ACC112 (cell line): ENCODE data around the gene SCTR.
A peak's percentile ranks its signal among the peaks of the same experiment; 100 is the strongest.

Experiments
- H2AFZ ChIP-seq: fragments of 200-600 bp; sonication (generic); one replicate; pipeline ENCODE4 v1.6.0; 2017; ENCODE audit warnings: antibody characterized with exemption, low read length; ENCODE audit not compliant: unreplicated experiment
- H3K27ac ChIP-seq: fragments of 200-600 bp; sonication (generic); 2 replicates; pipeline ENCODE4 v1.5.1; 2014; ENCODE audit warnings: low read depth, mild to moderate bottlenecking, antibody characterized with exemption, low read length, moderate library complexity
- H3K27me3 ChIP-seq: fragments of 200-600 bp; sonication (generic); 2 replicates; pipeline ENCODE4 v1.6.1; 2014; ENCODE audit warnings: mild to moderate bottlenecking, antibody characterized with exemption, low read length, moderate library complexity, mixed read lengths; ENCODE audit not compliant: insufficient read depth
- H3K36me3 ChIP-seq: fragments of 200-600 bp; sonication (generic); 2 replicates; pipeline ENCODE4 v1.6.1; 2016; ENCODE audit warnings: mild to moderate bottlenecking, antibody characterized with exemption, low read length, moderate library complexity, mixed read lengths; ENCODE audit not compliant: insufficient read depth
- H3K4me1 ChIP-seq: fragments of 200-600 bp; sonication (generic); one replicate; pipeline ENCODE4 v1.6.1; 2016; ENCODE audit warnings: low read length, mixed read lengths; ENCODE audit not compliant: insufficient read depth, unreplicated experiment, control insufficient read depth
- H3K4me3 ChIP-seq: fragments of 200-600 bp; sonication (generic); 2 replicates; pipeline ENCODE4 v1.5.1; 2014; ENCODE audit warnings: mild to moderate bottlenecking, low read depth, low read length
- H3K79me2 ChIP-seq: fragments of 200-600 bp; sonication (generic); one replicate; pipeline ENCODE4 v1.6.0; 2016; ENCODE audit warnings: low read length; ENCODE audit not compliant: control insufficient read depth, unreplicated experiment, insufficient read depth

SCTR gene

GRCh38 chr2:119481501-119482455 lies 42.5 kb downstream of the SCTR start:
- H3K27ac ChIP-seq, result no peak overlapping the region
- H3K4me1 ChIP-seq, result peaks cover 21% of the 10 kb centered on the region
- no peaks in the 10 kb centered on the region for H3K36me3 ChIP-seq
- no peaks in the 10 kb centered on the region for H3K79me2 ChIP-seq
- H3K4me3 ChIP-seq, result no peak overlapping the region
- H3K27me3 ChIP-seq, result no peaks in the 10 kb centered on the region
- H2AFZ ChIP-seq, result no peak overlapping the region

- no peaks in the 10 kb centered on the region for H3K36me3 ChIP-seq
- H3K4me1 ChIP-seq, result peaks cover 13% of the 10 kb centered on the region
- H3K4me3 ChIP-seq, result no peak overlapping the region
- no peaks in the 10 kb centered on the region for H3K79me2 ChIP-seq
- H3K27ac ChIP-seq, result no peak overlapping the region
- no peaks in the 10 kb centered on the region for H3K27me3 ChIP-seq
- H2AFZ ChIP-seq, result no peak overlapping the region
These were observed 43.6 kb downstream of the SCTR start for GRCh38 chr2:119480718-119481142.

GRCh38 chr2:119480184-119480583 lies 44.1 kb downstream of the SCTR start:
- H3K4me1 ChIP-seq, result peaks cover 12% of the 10 kb centered on the region
- no peaks in the 10 kb centered on the region for H3K36me3 ChIP-seq
- H3K27me3 ChIP-seq, result no peaks in the 10 kb centered on the region
- H3K27ac ChIP-seq, result no peak overlapping the region
- no peaks in the 10 kb centered on the region for H3K79me2 ChIP-seq
- no peak overlapping the region for H3K4me3 ChIP-seq
- no peak overlapping the region for H2AFZ ChIP-seq

DNA sequence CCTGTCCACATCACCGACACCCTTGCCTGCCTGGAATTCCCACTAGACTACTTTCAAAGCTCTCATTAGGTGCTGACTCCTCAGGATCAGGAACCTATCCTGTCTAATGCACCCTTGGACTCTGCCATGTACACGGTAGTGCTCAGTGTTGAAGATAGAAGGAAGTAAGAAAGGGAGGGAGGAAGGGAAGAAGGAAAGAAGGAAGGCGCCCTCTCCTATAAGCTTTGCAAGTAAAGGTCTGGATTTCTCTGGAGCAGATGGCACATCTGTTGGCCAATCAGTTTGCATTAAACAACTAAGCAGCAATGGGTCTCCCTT lies 45.3 kb downstream of the SCTR start:
- Histone ChIP-seq H3K27me3 (no peaks in the 10 kb centered on the region), H3K79me2 (no peaks in the 10 kb centered on the region), H3K4me3 (no peak overlapping the region), H2AFZ (no peak overlapping the region), H3K36me3 (no peaks in the 10 kb centered on the region), H3K4me1 (peaks cover 6% of the 10 kb centered on the region), H3K27ac (no peak overlapping the region)

DNA sequence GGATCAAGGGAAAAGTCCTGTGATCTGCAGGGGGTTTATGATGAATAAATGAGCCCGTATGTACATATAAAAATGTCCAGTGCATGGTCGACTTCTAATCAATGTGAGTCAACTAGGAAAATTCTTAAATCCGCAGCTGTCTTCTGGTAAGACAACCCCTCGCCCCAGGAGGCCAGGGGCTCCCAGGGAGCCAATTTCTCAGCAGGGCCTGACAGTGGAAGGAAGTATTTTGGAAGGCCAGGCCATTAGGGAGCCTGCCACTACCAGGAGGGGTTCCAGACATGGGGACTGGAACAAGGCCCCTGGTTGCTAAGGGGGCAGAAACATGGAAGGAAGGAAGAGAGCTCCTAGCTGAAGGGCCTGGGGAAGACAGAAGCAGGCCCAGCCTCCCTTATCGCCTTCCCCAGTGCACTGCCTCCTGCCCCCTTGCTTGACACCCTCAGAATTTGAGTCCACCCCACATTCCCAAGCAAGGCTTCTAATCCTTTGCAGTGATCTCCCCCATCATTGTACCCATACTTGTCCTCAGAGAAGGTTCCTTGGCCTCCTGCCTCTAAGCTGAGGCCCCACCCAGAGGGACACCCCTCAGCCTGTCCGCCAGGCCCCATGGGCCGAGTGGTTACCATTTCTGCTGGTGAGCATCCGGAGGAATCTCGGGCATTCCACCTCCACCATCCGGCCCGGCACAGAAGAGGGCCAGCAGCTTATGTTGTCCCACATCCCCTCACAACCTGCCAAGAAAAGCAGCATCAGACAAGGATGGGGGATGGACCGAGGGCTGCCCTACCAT lies 45.9 kb downstream of the SCTR start:
- H3K79me2 ChIP-seq, result no peaks in the 10 kb centered on the region
- H3K36me3 ChIP-seq, result no peaks in the 10 kb centered on the region
- no peak overlapping the region for H2AFZ ChIP-seq
- H3K4me1 ChIP-seq, result peaks cover 6% of the 10 kb centered on the region
- H3K4me3 ChIP-seq, result no peak overlapping the region
- no peaks in the 10 kb centered on the region for H3K27me3 ChIP-seq
- no peak overlapping the region for H3K27ac ChIP-seq

- Histone ChIP-seq H3K27me3 (no peaks in the 10 kb centered on the region), H3K4me1 (no peaks in the 10 kb centered on the region), H2AFZ (no peak overlapping the region), H3K79me2 (no peaks in the 10 kb centered on the region), H3K36me3 (no peaks in the 10 kb centered on the region), H3K27ac (no peak overlapping the region), H3K4me3 (no peak overlapping the region)
These were observed 47.2 kb downstream of the SCTR start for GRCh38 chr2:119477113-119477505.

DNA sequence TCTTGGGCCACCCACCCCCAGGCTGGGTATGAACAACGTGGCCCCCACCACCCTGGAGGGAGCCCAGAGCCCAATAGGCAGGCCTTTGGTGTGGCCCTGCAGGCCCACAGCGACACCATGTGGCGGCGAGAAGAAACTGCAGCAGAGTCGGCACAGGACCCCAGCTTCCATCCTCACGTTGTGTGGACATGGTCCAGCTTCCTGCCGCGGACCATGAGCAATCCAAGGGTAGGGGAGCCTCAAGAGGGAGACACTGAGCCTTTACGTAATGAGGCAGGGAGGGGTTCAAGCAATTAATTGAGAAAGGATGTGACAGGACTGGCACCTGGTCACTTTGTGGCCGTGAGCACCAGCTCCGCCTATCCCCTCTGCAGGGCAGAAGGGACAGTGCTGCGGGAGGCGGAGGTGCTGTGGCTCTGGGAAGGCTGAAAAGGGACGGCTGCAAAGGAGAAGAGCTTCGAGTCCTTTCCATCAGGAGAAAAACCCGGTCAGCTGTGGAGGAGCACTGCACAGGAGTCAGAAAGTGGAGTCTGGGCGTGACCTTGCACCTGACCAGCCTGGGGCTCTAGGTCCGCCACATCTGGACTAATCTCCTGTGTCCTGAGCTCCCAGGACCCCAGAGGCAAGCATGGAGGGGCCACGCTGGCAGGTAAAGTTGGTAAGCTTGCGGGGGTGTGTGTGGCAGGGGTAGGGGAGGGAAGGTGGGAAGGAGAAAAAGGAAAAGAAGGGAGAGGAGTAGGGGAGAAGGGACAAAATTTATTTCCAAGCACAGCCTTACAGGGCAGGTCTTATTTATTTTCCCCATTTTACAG lies 47.8 kb downstream of the SCTR start:
- H3K4me1 ChIP-seq, result no peaks in the 10 kb centered on the region
- no peaks in the 10 kb centered on the region for H3K36me3 ChIP-seq
- H3K27ac ChIP-seq, result no peak overlapping the region
- H2AFZ ChIP-seq, result no peak overlapping the region
- H3K79me2 ChIP-seq, result no peaks in the 10 kb centered on the region
- 0 out of 2 replicates have a peak overlapping the region, but pooled peaks have one; percentile 20 for H3K4me3 ChIP-seq
- no peaks in the 10 kb centered on the region for H3K27me3 ChIP-seq

GRCh38 chr2:119475857-119476244 lies 48.4 kb downstream of the SCTR start:
- H3K4me3 ChIP-seq, result no peak overlapping the region
- H2AFZ ChIP-seq, result no peak overlapping the region
- no peaks in the 10 kb centered on the region for H3K4me1 ChIP-seq
- H3K27ac ChIP-seq, result no peak overlapping the region
- H3K27me3 ChIP-seq, result no peaks in the 10 kb centered on the region
- H3K79me2 ChIP-seq, result no peaks in the 10 kb centered on the region
- H3K36me3 ChIP-seq, result no peaks in the 10 kb centered on the region

GRCh38 chr2:119475225-119475856 lies 48.9 kb downstream of the SCTR start:
- H3K79me2 ChIP-seq, result no peaks in the 10 kb centered on the region
- no peak overlapping the region for H3K4me3 ChIP-seq
- H3K36me3 ChIP-seq, result no peaks in the 10 kb centered on the region
- no peak overlapping the region for H3K27ac ChIP-seq
- no peak overlapping the region for H2AFZ ChIP-seq
- H3K4me1 ChIP-seq, result no peaks in the 10 kb centered on the region
- no peaks in the 10 kb centered on the region for H3K27me3 ChIP-seq
